Stimulated activated CD8-positive, alpha-beta memory T cell treated with anti-CD3 and anti-CD28 coated beads, Interleukin-7, amount 100 ng/mL, for 24 hours (primary cell): ENCODE measurements around the gene ALOX12B.
"Not testable (repeated sequence)": the region's sequence is repeated elsewhere in the genome, so short reads cannot be mapped to it uniquely, and the experiment has no call there.

Experiments
- DNase-seq: peaks from one replicate; pipeline ENCODE4 v3.0.0-alpha.2; 2020; ENCODE audit warnings: low read depth

The ALOX12B gene

GRCh38 chr17:8118769-8119580, 31.5 kb upstream of the ALOX12B start:
- peak; percentile 71 for DNase-seq

- no peak for DNase-seq
These were observed 30.7 kb upstream of the ALOX12B start, which contains the start of gene ALOXE3 for GRCh38 chr17:8117980-8118768. Gene ALOXE3 (minus strand): TSS chr17:8118514. CDS start chr17:8117990, 524 bp downstream.

- no peak for DNase-seq
These were observed 30.0 kb upstream of the ALOX12B start for GRCh38 chr17:8117367-8117979.

GRCh38 chr17:8116776-8117175, 29.3 kb upstream of the ALOX12B start:
- DNase-seq = no peak

GRCh38 chr17:8110907-8111306, 23.4 kb upstream of the ALOX12B start:
- no peak for DNase-seq

- DNase-seq = no peak
These were observed 22.9 kb upstream of the ALOX12B start for GRCh38 chr17:8110456-8110804.

GRCh38 chr17:8109661-8110455, 22.3 kb upstream of the ALOX12B start:
- DNase-seq = peak; percentile 51

- no peak for DNase-seq
These were observed 21.6 kb upstream of the ALOX12B start for GRCh38 chr17:8108972-8109660.

GRCh38 chr17:8106980-8107379, 19.5 kb upstream of the ALOX12B start:
- DNase-seq = not testable (repeated sequence)

- no peak for DNase-seq
These were observed 18.5 kb upstream of the ALOX12B start for GRCh38 chr17:8105957-8106398.

GRCh38 chr17:8104911-8105310, 17.4 kb upstream of the ALOX12B start:
- no peak for DNase-seq

GRCh38 chr17:8103549-8103948, 16.0 kb upstream of the ALOX12B start:
- no peak for DNase-seq

GRCh38 chr17:8101721-8102120, 14.2 kb upstream of the ALOX12B start:
- DNase-seq = no peak

- DNase-seq = no peak
These were observed 13.2 kb upstream of the ALOX12B start for GRCh38 chr17:8100763-8101162.

GRCh38 chr17:8100111-8100510, 12.6 kb upstream of the ALOX12B start:
- DNase-seq = no peak

- DNase-seq = no peak
These were observed 9.0 kb upstream of the ALOX12B start for GRCh38 chr17:8096541-8096940.

GRCh38 chr17:8095361-8095760, 7.8 kb upstream of the ALOX12B start:
- DNase-seq = no peak

- no peak for DNase-seq
These were observed 3.6 kb upstream of the ALOX12B start for GRCh38 chr17:8091033-8091687.

GRCh38 chr17:8089728-8090127, 2.2 kb upstream of the ALOX12B start:
- no peak for DNase-seq

- DNase-seq = no peak
These were observed 375 bp upstream of the ALOX12B start for GRCh38 chr17:8087952-8088230.

- DNase-seq = no peak
These were observed 3.3 kb downstream of the ALOX12B start for GRCh38 chr17:8084250-8084649.
